Vagina (tissue), 2 donors: ENCODE measurements around the gene UMOD. TPM values are rescaled to one million over a fixed set of nuclear protein-coding genes. Genes with fewer than 3 reads are reported as not detected.
A peak's percentile ranks its signal among the peaks of the same experiment; 100 is the strongest.

Experiments
- DNase-seq, 2 donors: peaks; one replicate each; pipeline ENCODE4 v3.0.0-alpha.2; 2017; ENCODE audit errors: extremely low spot score in 2 of 2
- H3K27ac ChIP-seq: fragments of 200-600 bp; sonication (generic); one replicate; pipeline ENCODE4 v1.5.1; 2019
- H3K27me3 ChIP-seq: fragments of 200-600 bp; sonication (generic); one replicate; pipeline ENCODE4 v1.5.1; 2019
- H3K36me3 ChIP-seq, 2 donors: fragments of 200-600 bp; sonication (generic); one replicate each; pipeline ENCODE4 v1.5.1; 2017 to 2019
- H3K4me1 ChIP-seq: fragments of 200-600 bp; sonication (generic); one replicate; pipeline ENCODE4 v1.5.1; 2019
- H3K4me3 ChIP-seq, 2 donors: fragments of 200-600 bp; sonication (generic); 1 replicate in 1 of 2; 2 replicates in 1 of 2; pipeline ENCODE4 v1.5.1; 2016 to 2019
- H3K9me3 ChIP-seq: fragments of 200-600 bp; sonication (generic); one replicate; pipeline ENCODE4 v1.5.1; 2019
- CTCF ChIP-seq, 3 experiments: fragments of 450-650 bp in 2 of 3; fragments of 200-600 bp in 1 of 3; sonication (generic) in 1 of 3; IDR thresholded peaks; one replicate each; pipeline ENCODE4 v1.5.1; 2017 to 2019; ENCODE audit warnings: antibody characterized with exemption in 3 of 3, mild to moderate bottlenecking in 2 of 3, moderate library complexity in 2 of 3
- POLR2A ChIP-seq, 2 donors: fragments of 450-650 bp; IDR thresholded peaks; one replicate each; pipeline ENCODE4 v1.6.1; 2017; ENCODE audit warnings: antibody characterized with exemption in 2 of 2, mild to moderate bottlenecking in 2 of 2, moderate library complexity in 2 of 2
- POLR2AphosphoS5 ChIP-seq, 2 donors: sonication (generic); formaldehyde crosslinking; IDR thresholded peaks; one replicate each; pipeline ENCODE4 v1.9.0; 2017; ENCODE audit warnings: antibody characterized with exemption in 2 of 2, mild to moderate bottlenecking in 2 of 2, low read depth in 1 of 2; ENCODE audit not compliant: insufficient read depth in 1 of 2
- intact Hi-C: fragments of 100-400 bp; cut with DNase I; formaldehyde crosslinking; loops from one replicate; pipeline ENCODE4 v1.15.1; 2023
- total RNA-seq: library from RNA; depleted of rRNA; stranded (reverse); fragments of >200 nt; gene quantifications from one replicate; pipeline ENCODE4 v1.2.3, GENCODE V29; 2016

UMOD gene
- total RNA-seq, 1 donor from 2014 or later = not detected

- no peak for DNase-seq
- Histone ChIP-seq H3K4me1 (peaks cover 12% of the 10 kb centered on the region), H3K36me3 (no peaks in the 10 kb centered on the region), H3K27me3 (no peaks in the 10 kb centered on the region), H3K9me3 (no peaks in the 10 kb centered on the region), H3K4me3 (no peak overlapping the region), H3K27ac (no peak overlapping the region)
- intact Hi-C loops = no loop called here
- TF ChIP-seq CTCF (IDR thresholded peaks at IDR 0.05) (no peak), POLR2A (IDR thresholded peaks at IDR 0.05) (no peak), POLR2AphosphoS5 (IDR thresholded peaks at IDR 0.05; ENCODE audit: insufficient read depth in 1 of 2, low read depth in 1 of 2) (no peak)
These were observed 45.1 kb upstream of the UMOD start for GRCh38 chr16:20397468-20398074.

GRCh38 chr16:20396846-20397467, 44.4 kb upstream of the UMOD start:
- Histone ChIP-seq H3K27ac (no peak overlapping the region), H3K9me3 (no peaks in the 10 kb centered on the region), H3K36me3 (no peaks in the 10 kb centered on the region), H3K4me1 (peaks cover 12% of the 10 kb centered on the region), H3K27me3 (no peaks in the 10 kb centered on the region), H3K4me3 (no peak overlapping the region)
- no peak for DNase-seq
- intact Hi-C loops = no loop called here
- TF ChIP-seq CTCF (IDR thresholded peaks at IDR 0.05) (no peak), POLR2A (IDR thresholded peaks at IDR 0.05) (no peak), POLR2AphosphoS5 (IDR thresholded peaks at IDR 0.05; ENCODE audit: insufficient read depth in 1 of 2, low read depth in 1 of 2) (no peak)

- no peaks in the 10 kb centered on the region for H3K36me3 ChIP-seq
- no peak overlapping the region for H3K4me3 ChIP-seq
- H3K27me3 ChIP-seq = no peaks in the 10 kb centered on the region
- DNase-seq = no peak
- no peak overlapping the region for H3K27ac ChIP-seq
- no peaks in the 10 kb centered on the region for H3K9me3 ChIP-seq
- intact Hi-C loops = no loop called here
- no peak for TF ChIP-seq POLR2A (IDR thresholded peaks at IDR 0.05)
- TF ChIP-seq CTCF (IDR thresholded peaks at IDR 0.05) = no peak
- no peak for TF ChIP-seq POLR2AphosphoS5 (IDR thresholded peaks at IDR 0.05; ENCODE audit: insufficient read depth in 1 of 2, low read depth in 1 of 2)
- peaks cover 12% of the 10 kb centered on the region for H3K4me1 ChIP-seq
These were observed 43.4 kb upstream of the UMOD start for GRCh38 chr16:20395946-20396345.

- H3K27ac ChIP-seq = peak overlapping the region; percentile 20
- no peak for DNase-seq
- intact Hi-C loops = no loop called here
- H3K27me3 ChIP-seq = no peaks in the 10 kb centered on the region
- peaks cover 12% of the 10 kb centered on the region for H3K4me1 ChIP-seq
- no peak overlapping the region for H3K4me3 ChIP-seq
- H3K36me3 ChIP-seq = no peaks in the 10 kb centered on the region
- no peak for TF ChIP-seq CTCF (IDR thresholded peaks at IDR 0.05)
- no peak for TF ChIP-seq POLR2A (IDR thresholded peaks at IDR 0.05)
- TF ChIP-seq POLR2AphosphoS5 (IDR thresholded peaks at IDR 0.05; ENCODE audit: insufficient read depth in 1 of 2, low read depth in 1 of 2) = no peak
- H3K9me3 ChIP-seq = no peaks in the 10 kb centered on the region
These were observed 41.5 kb upstream of the UMOD start for GRCh38 chr16:20393801-20394577.
